HepG2 (cell line): ENCODE data around the gene ABCG5. TPM values are rescaled to one million over a fixed set of nuclear protein-coding genes. Genes with fewer than 3 reads are reported as not detected.

Source experiments
- AHR ChIP-seq: IDR thresholded peaks from 2 replicates; pipeline ENCODE4 v1.6.1; 2018; ENCODE audit warnings: missing genetic modification reagents, missing compliant biosample characterization
- EP300 ChIP-seq, 3 experiments: sonication (generic) in 1 of 3; formaldehyde crosslinking in 1 of 3; IDR thresholded peaks; 2 replicates each; pipeline versions ENCODE4 v1.5.1 to v1.6.1; 2011 to 2020; ENCODE audit warnings: low read depth in 2 of 3, low read length in 2 of 3, borderline replicate concordance in 1 of 3, improper control_type of control experiment in 1 of 3, mild to moderate bottlenecking in 1 of 3, missing genetic modification reagents in 1 of 3, moderate library complexity in 1 of 3
- HOXA3 ChIP-seq: sonication (generic); formaldehyde crosslinking; IDR thresholded peaks from 2 replicates; pipeline ENCODE4 v1.5.0; 2020; ENCODE audit warnings: missing genetic modification reagents
- HOXA9 ChIP-seq: sonication (generic); formaldehyde crosslinking; IDR thresholded peaks from 2 replicates; pipeline ENCODE4 v1.8.1; 2022; ENCODE audit warnings: missing genetic modification reagents, mild to moderate bottlenecking, moderate library complexity, borderline replicate concordance
- KLF13 ChIP-seq: sonication (generic); formaldehyde crosslinking; IDR thresholded peaks from 2 replicates; pipeline ENCODE4 v1.4.0; 2020; ENCODE audit warnings: mild to moderate bottlenecking, missing genetic modification reagents
- MED8 ChIP-seq: sonication (generic); formaldehyde crosslinking; IDR thresholded peaks from 2 replicates; pipeline ENCODE4 v1.8.1; 2023; ENCODE audit warnings: mild to moderate bottlenecking, missing genetic modification reagents; ENCODE audit not compliant: insufficient replicate concordance
- NFYC ChIP-seq: IDR thresholded peaks from 2 replicates; pipeline ENCODE4 v1.6.1; 2016; ENCODE audit warnings: missing genetic modification reagents, missing compliant biosample characterization
- NKX3-1 ChIP-seq: sonication (generic); formaldehyde crosslinking; IDR thresholded peaks from 2 replicates; pipeline ENCODE4 v1.5.0; 2020; ENCODE audit warnings: missing genetic modification reagents
- PREB ChIP-seq: sonication (generic); formaldehyde crosslinking; IDR thresholded peaks from 2 replicates; pipeline ENCODE4 v1.4.0; 2020; ENCODE audit warnings: missing genetic modification reagents
- SKI ChIP-seq: fragments of 450-650 bp; IDR thresholded peaks from one replicate; pipeline ENCODE4 v1.6.1; 2018; ENCODE audit warnings: mild to moderate bottlenecking; ENCODE audit not compliant: partially characterized antibody
- SNAPC4 ChIP-seq: sonication (generic); formaldehyde crosslinking; IDR thresholded peaks from 2 replicates; pipeline ENCODE4 v1.4.0; 2020; ENCODE audit warnings: mild to moderate bottlenecking, missing genetic modification reagents
- ZBTB33 ChIP-seq: sonication (generic); formaldehyde crosslinking; IDR thresholded peaks from 2 replicates; pipeline ENCODE4 v1.4.0; 2020; ENCODE audit warnings: missing genetic modification reagents
- ZBTB4 ChIP-seq: sonication (generic); formaldehyde crosslinking; IDR thresholded peaks from 2 replicates; pipeline ENCODE4 v1.4.0; 2020; ENCODE audit warnings: missing genetic modification reagents, mild to moderate bottlenecking, borderline replicate concordance
- ZNF143 ChIP-seq: sonication (generic); formaldehyde crosslinking; IDR thresholded peaks from 2 replicates; pipeline ENCODE4 v1.4.0; 2020; ENCODE audit warnings: missing genetic modification reagents
- ZNF607 ChIP-seq: sonication (generic); formaldehyde crosslinking; IDR thresholded peaks from 2 replicates; pipeline ENCODE4 v1.5.1; 2020; ENCODE audit warnings: missing genetic modification reagents, mild to moderate bottlenecking, borderline replicate concordance
- polyA plus RNA-seq, 8 experiments: library from polyadenylated mRNA; depleted of rRNA in 3 of 8; stranded (reverse) in 7 of 8; unstranded in 1 of 8; fragments of >200 nt; fragmentation: Illumina TruSeq in 4 of 8; extraction: Trizol in 4 of 8; gene quantifications; 2 replicates each; pipeline versions ENCODE4 v1.2.1 to v1.2.3, GENCODE V29; 2011 to 2016; ENCODE audit warnings: low read depth in 4 of 8, missing spikeins in 1 of 8, mixed read lengths in 1 of 8; ENCODE audit not compliant: insufficient read depth in 1 of 8
- total RNA-seq, 5 experiments: library from RNA; depleted of rRNA; stranded (reverse); fragments of >200 nt; fragmentation: Illumina TruSeq; extraction: Trizol; gene quantifications; 2 replicates each; pipeline ENCODE4 v1.2.3, GENCODE V29; 2016; ENCODE audit warnings: low read depth in 1 of 5

Gene ABCG5
- total and polyA plus RNA-seq, 2 of the 13 experiments (the other 11 are each of a cell fraction or from before 2014, with no cell fraction given), result 15.1 to 39.0 TPM

- no peak for TF ChIP-seq SNAPC4
- TF ChIP-seq HOXA3 (CRISPR knock-in tag), result peak; percentile 38; the same call in 1 of the 2 replicates
- TF ChIP-seq NKX3-1 (CRISPR knock-in tag), result no peak
- TF ChIP-seq MED8 (CRISPR knock-in tag), result no peak
- TF ChIP-seq KLF13 (CRISPR knock-in tag), result no peak
- no peak for TF ChIP-seq ZNF607 (CRISPR knock-in tag)
- TF ChIP-seq AHR (CRISPR knock-in tag), result no peak
- no peak for TF ChIP-seq NFYC (CRISPR knock-in tag)
- no peak for TF ChIP-seq ZBTB4 (CRISPR knock-in tag)
- no peak for TF ChIP-seq EP300 (IDR thresholded peaks at IDR 0.05; ENCODE audit: low read depth in 2 of 2, low read length in 2 of 2)
- no peak for TF ChIP-seq EP300 (CRISPR knock-in tag; IDR thresholded peaks at IDR 0.05; ENCODE audit: borderline replicate concordance)
- no peak; the same call in 1 of the 2 replicates for TF ChIP-seq ZBTB33 (CRISPR knock-in tag)
- no peak for TF ChIP-seq ZNF143 (CRISPR knock-in tag)
- no peak for TF ChIP-seq PREB (CRISPR knock-in tag)
- TF ChIP-seq SKI, result no peak
- TF ChIP-seq HOXA9 (CRISPR knock-in tag), result no peak
Measured at GRCh38 chr2:43877782-43878464, 39.3 kb upstream of the ABCG5 start (continued).
